Neural cell (in vitro differentiated cells): Measurements from ENCODE around the gene ZNF814.

ENCODE experiments used
- CTCF ChIP-seq: fragments of 450-650 bp; IDR thresholded peaks from 2 replicates; pipeline ENCODE4 v1.5.1; 2014; ENCODE audit warnings: antibody characterized with exemption, mild to moderate bottlenecking, moderate library complexity; ENCODE audit not compliant: poor library complexity, severe bottlenecking
- EP300 ChIP-seq: fragments of 450-650 bp; conservative IDR thresholded peaks from 2 replicates; pipeline ENCODE4 v1.6.1; 2014; ENCODE audit warnings: antibody characterized with exemption, mild to moderate bottlenecking, moderate library complexity; ENCODE audit not compliant: poor library complexity, severe bottlenecking
- POLR2AphosphoS5 ChIP-seq: IDR thresholded peaks from 2 replicates; pipeline ENCODE4 v1.6.1; 2012
- RAD21 ChIP-seq: fragments of 450-650 bp; conservative IDR thresholded peaks from 2 replicates; pipeline ENCODE4 v1.6.1; 2014; ENCODE audit warnings: antibody characterized with exemption, mild to moderate bottlenecking, moderate library complexity
- REST ChIP-seq: IDR thresholded peaks from 2 replicates; pipeline ENCODE4 v1.6.1; 2012; ENCODE audit warnings: borderline replicate concordance
- SMC3 ChIP-seq: fragments of 450-650 bp; conservative IDR thresholded peaks from 2 replicates; pipeline ENCODE4 v1.6.1; 2014; ENCODE audit warnings: antibody characterized with exemption, mild to moderate bottlenecking, moderate library complexity; ENCODE audit not compliant: poor library complexity
- TAF1 ChIP-seq: IDR thresholded peaks from 2 replicates; pipeline ENCODE4 v1.6.1; 2012; ENCODE audit warnings: low read depth

- TF ChIP-seq REST (no peak), CTCF (no peak), TAF1 (no peak), SMC3 (no peak), RAD21 (no peak), EP300 (no peak), POLR2AphosphoS5 (no peak)
Observed at GRCh38 chr19:57841122-57841763, 47.6 kb downstream of the ZNF814 start.
